Endodermal cell (in vitro differentiated cells): ENCODE data around the gene LIMS2. TPM values are rescaled to one million over a fixed set of nuclear protein-coding genes. Genes with fewer than 3 reads are reported as not detected.

Source experiments
- DNase-seq: peaks from one replicate; pipeline ENCODE4 v3.0.0-alpha.2; 2017
- H3K27ac ChIP-seq: 2 replicates; pipeline ENCODE4 v1.5.1; 2013; ENCODE audit warnings: mild to moderate bottlenecking, low read depth, low read length, moderate library complexity
- H3K27me3 ChIP-seq: 2 replicates; pipeline ENCODE4 v1.6.1; 2013; ENCODE audit warnings: mild to moderate bottlenecking, low read length, moderate library complexity; ENCODE audit not compliant: insufficient read depth, control insufficient read depth, poor library complexity, severe bottlenecking
- H3K36me3 ChIP-seq: 2 replicates; pipeline ENCODE4 v1.7.0; 2013; ENCODE audit warnings: mild to moderate bottlenecking, low read length, moderate library complexity; ENCODE audit not compliant: control insufficient read depth, insufficient read depth
- H3K4me1 ChIP-seq: one replicate; pipeline ENCODE4 v1.7.0; 2013; ENCODE audit warnings: low read length; ENCODE audit not compliant: control insufficient read depth, insufficient read depth
- H3K4me3 ChIP-seq: 2 replicates; pipeline ENCODE4 v1.5.1; 2013; ENCODE audit warnings: mild to moderate bottlenecking, low read length, moderate library complexity
- H3K9ac ChIP-seq: 2 replicates; pipeline ENCODE4 v1.6.1; 2013; ENCODE audit warnings: mild to moderate bottlenecking, low read length, moderate library complexity; ENCODE audit not compliant: poor library complexity, severe bottlenecking; ENCODE audit errors: extremely low read depth
- H3K9me3 ChIP-seq: 2 replicates; pipeline ENCODE4 v1.6.1; 2013; ENCODE audit warnings: mild to moderate bottlenecking, low read length, moderate library complexity; ENCODE audit not compliant: control insufficient read depth
- H3K27ac Mint-ChIP-seq: 2 replicates; pipeline ENCODE4 v1.8.0; 2020; ENCODE audit warnings: mixed read lengths
- H3K27me3 Mint-ChIP-seq: 2 replicates; pipeline ENCODE4 v1.8.0; 2021; ENCODE audit warnings: mild to moderate bottlenecking, mixed read lengths; ENCODE audit not compliant: insufficient read depth
- H3K36me3 Mint-ChIP-seq: 2 replicates; pipeline ENCODE4 v1.8.0; 2020; ENCODE audit warnings: low read depth, mixed read lengths
- H3K4me1 Mint-ChIP-seq: 2 replicates; pipeline ENCODE4 v1.8.0; 2020; ENCODE audit warnings: mixed read lengths
- H3K4me3 Mint-ChIP-seq: 2 replicates; pipeline ENCODE4 v1.8.0; 2020; ENCODE audit warnings: mild to moderate bottlenecking, moderate library complexity, mixed read lengths
- H3K9me3 Mint-ChIP-seq: 2 replicates; pipeline ENCODE4 v1.8.0; 2020; ENCODE audit warnings: mild to moderate bottlenecking, mixed read lengths
- WGBS, 2 experiments: methylation state at CpG; one replicate each; pipeline versions ENCODE4 v1.1.5 to v1.1.7; 2013; ENCODE audit warnings: missing lambda C conversion rate in 2 of 2, mixed read lengths in 1 of 2; ENCODE audit not compliant: insufficient coverage in 1 of 2, insufficient read length in 1 of 2; 5-methylcytosine and 5-hydroxymethylcytosine counted together
- total RNA-seq, 2 donors: library from RNA; stranded (reverse); fragmentation: NEBNext Ultra II Directional in 1 of 2; extraction: Animal tissue kit (Norgen Biotek cat#: 25700) in 1 of 2; gene quantifications; 2 replicates in 1 of 2; 3 replicates in 1 of 2; pipeline ENCODE4 v1.2.1, GENCODE V29; 2021
- TF ChIP-seq, protein P1 (sequence below): fragments of 200-600 bp; sonication (generic); conservative IDR thresholded peaks from 2 replicates; pipeline ENCODE4 v1.5.0; 2021; ENCODE audit warnings: antibody characterized with exemption, mild to moderate bottlenecking

Gene LIMS2
- total RNA-seq, 2 donors from 2014 or later = 3.9 to 9.8 TPM

DNA sequence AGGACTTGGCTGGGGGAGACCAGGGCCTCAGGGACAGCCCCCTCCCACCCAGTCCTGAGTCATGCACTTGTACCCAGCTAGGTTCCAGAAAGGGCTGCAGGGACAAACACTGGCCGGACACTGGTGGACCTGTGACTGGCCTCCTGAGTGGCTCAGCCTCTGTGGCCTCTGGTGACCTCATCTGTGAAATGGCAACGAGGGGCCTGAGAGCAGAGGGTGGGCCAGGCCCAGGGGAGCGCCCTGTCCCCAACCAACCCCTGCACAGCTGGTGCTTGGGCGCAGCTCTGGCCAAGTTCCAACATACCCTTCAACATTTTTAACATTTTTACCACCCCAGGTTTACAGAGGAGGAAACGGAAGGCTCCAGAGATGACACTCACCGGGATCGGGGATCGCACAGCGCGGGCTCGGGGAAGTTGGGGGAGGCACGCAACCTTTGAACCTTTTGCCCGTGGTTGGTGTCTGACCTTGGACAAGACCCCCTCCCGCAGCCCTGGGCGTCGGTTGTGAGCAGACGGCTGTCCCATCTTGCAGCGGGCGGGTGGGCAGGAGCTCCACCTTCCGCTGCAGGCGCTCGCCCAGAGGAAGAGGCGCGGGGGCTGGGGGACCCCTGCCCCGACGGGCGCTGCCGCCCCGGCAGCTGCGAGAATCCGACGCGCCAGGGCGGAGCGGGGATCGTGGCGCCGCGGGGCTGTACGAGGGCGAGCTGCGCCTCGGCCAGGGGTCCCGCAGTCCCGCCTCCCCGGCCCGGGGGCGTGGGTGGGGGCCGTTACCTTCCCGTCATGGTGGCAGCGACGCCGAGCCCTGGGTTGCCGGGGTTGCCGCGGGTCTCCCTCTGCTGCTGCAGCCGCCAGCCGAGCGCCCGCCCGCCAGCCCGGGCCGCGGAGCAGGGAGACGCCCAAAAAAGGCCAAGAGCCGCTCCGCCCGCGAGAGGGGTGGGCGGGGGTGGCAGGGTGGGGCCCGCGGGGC, 805 bp downstream of the LIMS2 start:
- WGBS, 2 experiments = 14 to 21% methylated on average over 19 to 64 of the region's 72 CpGs
- Histone ChIP-seq H3K4me3 (peak overlapping the region; percentile 71), H3K9ac (no peak overlapping the region), H3K27me3 (peaks cover 59% of the 10 kb centered on the region), H3K36me3 (no peaks in the 10 kb centered on the region), H3K9me3 (no peaks in the 10 kb centered on the region), H3K4me1 (no peaks in the 10 kb centered on the region), H3K27ac (no peak overlapping the region)
- peaks cover 78% of the 10 kb centered on the region for H3K27me3 Mint-ChIP-seq
- no peaks in the 10 kb centered on the region for H3K36me3 Mint-ChIP-seq
- DNase-seq = peak; percentile 77
- H3K9me3 Mint-ChIP-seq = no peaks in the 10 kb centered on the region
- TF ChIP-seq, protein P1, sequence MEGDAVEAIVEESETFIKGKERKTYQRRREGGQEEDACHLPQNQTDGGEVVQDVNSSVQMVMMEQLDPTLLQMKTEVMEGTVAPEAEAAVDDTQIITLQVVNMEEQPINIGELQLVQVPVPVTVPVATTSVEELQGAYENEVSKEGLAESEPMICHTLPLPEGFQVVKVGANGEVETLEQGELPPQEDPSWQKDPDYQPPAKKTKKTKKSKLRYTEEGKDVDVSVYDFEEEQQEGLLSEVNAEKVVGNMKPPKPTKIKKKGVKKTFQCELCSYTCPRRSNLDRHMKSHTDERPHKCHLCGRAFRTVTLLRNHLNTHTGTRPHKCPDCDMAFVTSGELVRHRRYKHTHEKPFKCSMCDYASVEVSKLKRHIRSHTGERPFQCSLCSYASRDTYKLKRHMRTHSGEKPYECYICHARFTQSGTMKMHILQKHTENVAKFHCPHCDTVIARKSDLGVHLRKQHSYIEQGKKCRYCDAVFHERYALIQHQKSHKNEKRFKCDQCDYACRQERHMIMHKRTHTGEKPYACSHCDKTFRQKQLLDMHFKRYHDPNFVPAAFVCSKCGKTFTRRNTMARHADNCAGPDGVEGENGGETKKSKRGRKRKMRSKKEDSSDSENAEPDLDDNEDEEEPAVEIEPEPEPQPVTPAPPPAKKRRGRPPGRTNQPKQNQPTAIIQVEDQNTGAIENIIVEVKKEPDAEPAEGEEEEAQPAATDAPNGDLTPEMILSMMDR = no peak
- peak overlapping the region; percentile 63 for H3K4me3 Mint-ChIP-seq
- H3K27ac Mint-ChIP-seq = no peak overlapping the region
- peaks cover 5% of the 10 kb centered on the region for H3K4me1 Mint-ChIP-seq

DNA sequence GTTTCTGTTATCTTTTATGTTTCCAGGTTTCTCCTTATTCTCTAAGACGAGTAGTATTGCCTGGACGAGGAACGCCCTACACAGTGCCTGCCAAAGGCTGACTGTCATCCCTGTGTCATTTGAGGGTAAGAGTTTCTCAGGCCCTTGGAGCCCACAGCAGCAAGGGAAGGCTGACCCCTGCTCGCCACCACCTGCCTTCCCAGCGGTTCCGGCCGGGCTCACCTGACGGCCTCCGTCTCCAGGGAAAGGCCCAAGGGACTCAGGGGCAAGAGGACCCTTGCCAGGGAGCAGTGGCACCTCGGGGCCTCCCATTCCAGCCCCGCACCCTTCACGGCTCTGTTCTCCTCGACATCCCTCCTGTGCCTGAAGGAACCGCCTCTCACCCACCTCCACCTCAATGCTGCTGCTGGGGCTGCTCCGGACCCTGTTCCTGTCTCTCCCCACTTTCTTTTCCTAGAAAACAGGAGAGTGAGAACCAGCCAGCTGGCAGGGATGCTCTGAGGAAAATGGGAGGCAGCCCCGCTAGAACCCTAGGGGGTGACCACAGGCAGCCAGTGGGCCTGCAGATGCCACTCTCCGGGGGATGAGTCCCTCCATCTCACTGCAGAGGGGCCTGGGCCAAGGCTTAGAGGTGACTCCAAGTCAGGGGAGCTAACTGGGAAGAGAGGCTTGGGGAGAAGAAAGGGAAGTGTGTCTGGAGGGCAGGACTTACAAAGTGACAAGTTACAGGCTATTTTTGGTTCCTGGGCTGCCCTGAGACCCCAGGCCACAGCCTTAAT, 1.9 kb downstream of the LIMS2 start:
- DNase-seq = peak; percentile 48
- H3K9me3 Mint-ChIP-seq = no peaks in the 10 kb centered on the region
- no peaks in the 10 kb centered on the region for H3K36me3 Mint-ChIP-seq
- H3K4me1 Mint-ChIP-seq = peaks cover 5% of the 10 kb centered on the region
- H3K4me3 Mint-ChIP-seq = peak overlapping the region; percentile 60
- Histone ChIP-seq H3K36me3 (no peaks in the 10 kb centered on the region), H3K4me1 (no peaks in the 10 kb centered on the region), H3K27me3 (peaks cover 55% of the 10 kb centered on the region), H3K27ac (no peak overlapping the region), H3K4me3 (peak overlapping the region; percentile 71), H3K9ac (no peak overlapping the region), H3K9me3 (no peaks in the 10 kb centered on the region)
- WGBS, 2 experiments = 93 to 97% methylated on average over 14 to 17 of the region's 17 CpGs
- H3K27ac Mint-ChIP-seq = no peak overlapping the region
- peaks cover 77% of the 10 kb centered on the region for H3K27me3 Mint-ChIP-seq
- TF ChIP-seq, protein P1 = no peak

DNA sequence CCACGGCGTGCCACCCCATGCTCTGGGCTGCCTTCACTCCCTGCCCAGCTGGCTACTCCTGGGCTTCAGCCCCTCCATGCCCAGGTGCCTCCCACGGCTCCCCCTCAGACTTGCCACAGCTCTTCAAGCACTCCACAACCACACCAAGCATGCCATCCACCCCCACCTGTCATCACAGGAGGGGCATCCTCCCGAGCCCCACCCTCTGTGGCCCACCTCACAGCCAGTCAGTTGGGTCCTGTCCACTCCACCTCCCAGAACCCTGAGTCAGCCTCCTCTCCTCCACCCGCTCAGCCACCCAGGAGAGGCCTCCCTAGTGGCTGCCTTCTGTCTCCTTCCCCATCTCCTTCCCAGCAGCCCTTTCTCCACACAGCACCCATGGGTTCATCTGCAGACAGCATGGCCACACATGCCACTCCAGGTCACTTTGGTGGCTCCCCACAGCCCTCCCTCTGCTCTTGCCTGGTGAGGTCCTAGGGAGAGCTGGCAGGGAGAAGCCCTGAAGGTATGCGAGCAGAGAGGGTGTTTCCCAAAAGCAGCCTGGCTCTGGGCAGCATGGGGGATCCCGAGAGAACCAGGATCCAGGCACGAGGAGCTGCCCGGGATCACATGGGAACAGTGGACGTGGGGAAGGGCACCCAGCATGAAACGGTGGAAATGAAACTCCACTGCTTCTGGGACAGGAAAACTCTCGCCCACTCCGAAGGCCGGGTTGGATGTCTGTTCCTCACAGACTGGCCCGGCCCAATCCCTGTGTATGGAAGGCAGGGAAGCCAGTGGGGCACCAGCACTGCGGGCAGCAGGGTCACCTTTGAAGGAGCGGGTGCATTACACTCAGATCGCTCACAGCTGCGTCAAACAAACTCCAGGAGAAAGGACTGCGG, 2.7 kb downstream of the LIMS2 start:
- 87 to 88% methylated on average over 14 to 20 of the region's 20 CpGs for WGBS, 2 experiments
- Histone ChIP-seq H3K4me3 (no peak overlapping the region), H3K9me3 (no peaks in the 10 kb centered on the region), H3K27ac (no peak overlapping the region), H3K27me3 (peaks cover 46% of the 10 kb centered on the region), H3K4me1 (no peaks in the 10 kb centered on the region), H3K9ac (no peak overlapping the region), H3K36me3 (no peaks in the 10 kb centered on the region)
- H3K9me3 Mint-ChIP-seq = no peaks in the 10 kb centered on the region
- H3K4me1 Mint-ChIP-seq = peaks cover 5% of the 10 kb centered on the region
- H3K27me3 Mint-ChIP-seq = peaks cover 69% of the 10 kb centered on the region
- no peak overlapping the region for H3K4me3 Mint-ChIP-seq
- H3K36me3 Mint-ChIP-seq = no peaks in the 10 kb centered on the region
- no peak overlapping the region for H3K27ac Mint-ChIP-seq
- peak; percentile 43 for DNase-seq
- TF ChIP-seq, protein P1 = no peak
